Activated CD4-positive, alpha-beta T cell treated with anti-CD3 and anti-CD28 coated beads, Interleukin-10, Interleukin-2, amounts not matched to agents 100 ng/mL and 50 ng/mL, durations not matched to agents 16 hours and 8 hours (primary cell): ENCODE measurements around the gene ZNRF2.
A peak's percentile ranks its signal among the peaks of the same experiment; 100 is the strongest.
"Not testable (repeated sequence)": the region's sequence is repeated elsewhere in the genome, so short reads cannot be mapped to it uniquely, and the experiment has no call there.

Experiments
- DNase-seq: peaks from one replicate; pipeline ENCODE4 v3.0.0-alpha.2; 2020

Gene ZNRF2

DNA sequence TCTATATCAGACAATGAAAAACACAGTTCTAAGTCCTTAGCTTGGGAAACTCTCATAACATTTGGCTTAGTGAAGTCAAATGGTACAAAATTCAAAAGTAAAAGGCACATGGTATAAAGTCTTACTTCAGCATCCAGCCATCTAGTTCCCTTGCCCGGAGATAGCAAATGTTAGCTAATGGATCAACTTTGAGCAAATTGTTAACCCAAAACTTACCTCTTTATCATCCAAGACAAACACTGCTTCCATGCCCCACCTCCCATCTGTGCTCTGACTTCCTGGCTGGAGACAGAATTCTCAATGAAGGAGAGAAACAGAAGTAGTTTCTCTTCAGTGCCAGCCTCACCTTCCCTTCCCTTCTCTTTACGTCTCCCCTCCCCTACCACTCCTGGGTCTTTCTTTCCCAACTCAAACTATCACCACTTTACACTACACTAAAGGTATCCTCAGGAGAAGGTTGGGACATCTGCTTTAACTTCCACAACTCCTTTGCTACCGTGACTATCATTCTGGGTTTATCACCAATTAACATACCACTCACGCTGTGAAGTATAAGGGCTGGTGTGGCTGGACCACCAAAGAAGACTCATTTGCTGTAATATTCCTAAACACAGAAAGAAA, 21.2 kb upstream of the ZNRF2 start:
- no peak for DNase-seq

GRCh38 chr7:30264052-30264451, 20.3 kb upstream of the ZNRF2 start:
- DNase-seq, result no peak

- DNase-seq, result not testable (repeated sequence)
Observed at GRCh38 chr7:30265189-30265588, 19.2 kb upstream of the ZNRF2 start.

- DNase-seq, result no peak
Observed at GRCh38 chr7:30266686-30267085, 17.7 kb upstream of the ZNRF2 start.

DNA sequence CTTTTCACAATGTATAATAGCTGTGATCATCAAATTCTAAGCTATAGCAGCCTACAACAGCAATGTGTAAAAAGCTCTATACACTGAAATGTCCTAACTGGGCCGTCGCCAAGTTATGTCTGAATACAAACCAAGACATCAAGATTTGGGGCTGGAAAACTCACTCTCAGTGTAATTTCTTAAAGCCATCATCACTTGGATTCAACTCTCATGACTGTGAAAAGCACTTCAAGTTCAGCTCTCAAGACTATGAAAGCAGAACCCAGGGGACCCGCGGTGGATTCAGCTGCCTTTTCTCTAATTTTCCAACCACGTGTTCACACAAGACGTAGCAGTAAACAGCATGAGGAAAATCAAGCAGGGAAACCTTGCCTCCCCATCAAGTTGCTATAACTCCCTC, 15.8 kb upstream of the ZNRF2 start:
- DNase-seq, result no peak

GRCh38 chr7:30269490-30269889, 14.9 kb upstream of the ZNRF2 start:
- no peak for DNase-seq

DNA sequence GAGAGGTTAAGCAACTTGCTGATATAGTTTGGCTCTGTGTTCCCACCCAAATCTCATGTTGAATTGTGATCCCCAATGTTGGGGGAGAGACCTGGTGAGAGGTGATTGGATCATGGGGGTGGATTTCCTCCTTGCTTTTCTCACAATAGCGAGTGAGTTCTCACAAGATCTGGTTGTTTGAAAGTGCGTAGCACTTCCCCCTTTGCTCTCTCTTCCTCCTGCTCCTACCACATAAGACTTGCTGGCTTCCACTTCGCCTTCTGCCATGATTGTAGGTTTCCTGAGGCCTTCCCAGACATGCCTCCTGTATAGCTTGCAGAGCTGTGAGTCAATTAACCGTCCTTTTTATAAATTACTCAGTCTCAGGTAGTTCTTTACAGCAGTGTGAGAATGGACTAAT, 13.5 kb upstream of the ZNRF2 start:
- DNase-seq, result no peak

- DNase-seq, result no peak
Observed at GRCh38 chr7:30272126-30272525, 12.3 kb upstream of the ZNRF2 start.

- DNase-seq, result no peak
Observed at GRCh38 chr7:30273552-30273951, 10.8 kb upstream of the ZNRF2 start.

DNA sequence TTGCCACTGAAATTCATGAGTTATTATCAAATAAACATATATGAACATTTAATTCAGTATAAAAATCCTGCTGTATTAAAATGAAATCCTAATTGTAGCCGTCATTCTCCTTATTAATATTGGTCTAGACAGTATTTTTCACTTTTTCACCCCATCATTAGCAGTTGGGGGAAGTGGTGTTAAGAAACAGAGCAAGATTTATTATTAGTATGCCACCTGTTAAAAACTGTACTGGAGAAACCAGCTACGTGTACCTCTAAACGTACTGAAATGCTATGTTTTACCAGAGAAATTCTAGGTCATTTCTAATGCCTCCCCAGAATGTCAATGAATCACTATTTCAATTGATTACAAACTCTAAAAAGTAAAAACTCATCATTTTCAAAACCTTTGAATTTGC, 9.8 kb upstream of the ZNRF2 start:
- no peak for DNase-seq

GRCh38 chr7:30276203-30276900, 8.0 kb upstream of the ZNRF2 start:
- peak; percentile 59 for DNase-seq

DNA sequence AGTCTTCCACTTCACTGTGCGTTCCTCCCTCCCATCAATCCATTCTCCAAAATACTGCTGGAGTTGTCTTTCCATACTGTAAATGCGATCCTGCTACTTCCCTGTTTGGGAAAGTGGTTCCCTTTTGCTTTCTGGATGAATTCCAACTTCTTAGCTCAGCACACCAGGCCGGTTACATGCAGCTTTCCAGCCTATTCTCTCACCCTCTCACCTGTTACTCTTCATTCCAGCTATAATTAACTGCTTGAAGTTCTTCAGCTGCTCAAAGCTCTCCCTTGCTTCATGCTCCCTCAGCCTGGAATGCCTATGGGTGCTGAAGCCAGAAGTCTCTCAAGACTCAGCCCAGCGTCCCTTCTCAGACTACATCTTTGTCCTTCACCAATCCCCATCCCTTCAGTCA, 6.0 kb upstream of the ZNRF2 start:
- no peak for DNase-seq

DNA sequence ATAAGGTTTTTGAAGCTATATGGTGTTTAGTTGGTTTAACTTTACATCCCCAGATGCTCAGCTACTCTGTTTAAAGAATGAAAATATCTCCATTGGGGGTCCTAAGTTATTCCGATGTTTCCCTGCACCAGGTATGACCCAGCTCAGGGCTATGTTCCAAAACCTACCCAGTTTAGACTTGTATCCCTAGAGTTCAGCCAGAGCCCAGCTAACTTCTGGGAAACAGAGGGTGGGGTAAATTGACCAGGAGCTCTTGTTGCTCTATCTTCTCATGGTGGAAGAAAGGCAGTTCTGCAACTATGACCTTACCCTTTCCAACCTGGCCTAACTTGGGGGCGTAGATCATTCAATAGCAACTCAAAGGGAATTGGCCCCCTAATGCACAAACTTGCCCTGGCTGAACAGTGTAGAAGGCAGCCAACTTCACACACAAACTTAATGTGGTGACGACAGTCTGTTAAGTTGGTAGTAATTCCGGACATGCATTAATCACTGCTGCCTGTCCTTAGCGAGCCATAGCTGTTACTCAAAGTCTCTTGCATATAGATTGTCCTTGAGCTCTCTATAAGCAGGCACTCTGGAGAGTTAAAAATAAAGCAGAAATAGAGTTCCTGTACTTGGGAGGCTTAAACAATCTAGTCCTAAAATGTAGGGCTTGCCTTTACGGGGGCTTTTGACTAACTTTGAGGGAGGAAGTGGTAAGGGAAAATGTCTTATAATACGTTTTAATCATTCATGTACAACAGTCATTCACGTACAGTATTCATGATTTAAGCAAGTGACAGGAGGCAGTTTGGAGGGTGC, 5.3 kb upstream of the ZNRF2 start:
- DNase-seq, result no peak

- DNase-seq, result no peak
Observed at GRCh38 chr7:30279653-30279904, 4.8 kb upstream of the ZNRF2 start.

- no peak for DNase-seq
Observed at GRCh38 chr7:30280631-30281030, 3.8 kb upstream of the ZNRF2 start.

GRCh38 chr7:30281263-30281662, 3.1 kb upstream of the ZNRF2 start:
- DNase-seq, result no peak

DNA sequence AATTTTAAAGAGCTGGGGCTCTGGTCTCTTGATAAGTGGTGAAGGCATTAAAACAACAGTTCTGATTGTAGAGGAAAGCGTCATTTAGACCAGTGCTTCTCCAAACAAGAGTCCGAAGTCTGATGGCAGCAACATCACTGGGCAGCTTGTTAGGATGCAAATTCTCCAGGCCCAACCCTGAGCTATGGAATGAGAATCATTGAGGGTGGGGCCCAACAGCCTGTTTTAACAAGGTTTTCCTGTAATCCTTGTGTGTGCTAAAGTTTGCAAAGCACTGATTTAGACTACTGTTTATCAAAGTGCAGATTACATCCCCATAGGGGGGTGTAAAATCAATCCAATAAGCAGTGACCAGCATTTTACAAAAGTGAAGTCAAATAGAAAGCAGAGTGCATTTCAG, 2.6 kb upstream of the ZNRF2 start:
- no peak for DNase-seq

DNA sequence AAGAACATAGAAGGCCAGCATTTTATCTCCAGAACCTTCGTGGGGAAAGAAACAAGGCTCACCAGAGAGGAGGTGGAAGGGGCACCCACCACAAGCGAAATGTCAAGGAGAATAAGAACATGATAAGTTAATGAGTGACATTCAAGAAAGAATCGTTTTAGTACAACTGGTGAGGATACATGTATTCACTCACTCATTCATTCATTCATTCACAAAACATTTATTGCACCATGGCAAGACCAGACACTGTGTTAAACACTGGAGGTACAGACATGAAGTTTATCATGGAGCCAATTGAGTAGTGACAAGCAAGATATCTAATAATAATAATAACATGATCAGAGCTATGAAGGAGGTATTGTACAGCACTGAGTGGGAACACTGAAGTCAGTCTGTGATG, 1.7 kb upstream of the ZNRF2 start:
- DNase-seq, result no peak

DNA sequence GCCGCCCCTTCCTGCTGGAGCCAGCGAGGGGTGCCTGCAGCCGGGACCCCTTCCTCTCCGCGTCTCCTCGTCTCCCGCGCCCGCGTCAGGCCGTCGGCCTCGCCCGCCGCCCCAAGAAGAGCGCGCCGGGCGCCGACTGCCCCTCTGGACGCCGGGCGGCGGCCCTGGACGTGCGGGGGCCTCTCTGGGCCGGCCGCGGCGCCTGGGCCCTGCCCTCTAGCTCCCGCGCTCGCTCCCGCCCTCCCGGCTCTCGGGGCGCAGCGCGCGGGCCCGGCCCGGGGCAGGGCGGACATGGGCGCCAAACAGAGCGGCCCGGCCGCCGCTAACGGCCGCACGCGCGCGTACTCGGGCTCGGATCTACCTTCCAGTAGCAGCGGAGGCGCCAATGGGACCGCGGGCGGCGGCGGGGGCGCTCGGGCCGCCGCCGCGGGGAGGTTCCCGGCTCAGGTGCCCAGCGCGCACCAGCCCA, 704 bp downstream of the ZNRF2 start:
- peak; percentile 42 for DNase-seq

DNA sequence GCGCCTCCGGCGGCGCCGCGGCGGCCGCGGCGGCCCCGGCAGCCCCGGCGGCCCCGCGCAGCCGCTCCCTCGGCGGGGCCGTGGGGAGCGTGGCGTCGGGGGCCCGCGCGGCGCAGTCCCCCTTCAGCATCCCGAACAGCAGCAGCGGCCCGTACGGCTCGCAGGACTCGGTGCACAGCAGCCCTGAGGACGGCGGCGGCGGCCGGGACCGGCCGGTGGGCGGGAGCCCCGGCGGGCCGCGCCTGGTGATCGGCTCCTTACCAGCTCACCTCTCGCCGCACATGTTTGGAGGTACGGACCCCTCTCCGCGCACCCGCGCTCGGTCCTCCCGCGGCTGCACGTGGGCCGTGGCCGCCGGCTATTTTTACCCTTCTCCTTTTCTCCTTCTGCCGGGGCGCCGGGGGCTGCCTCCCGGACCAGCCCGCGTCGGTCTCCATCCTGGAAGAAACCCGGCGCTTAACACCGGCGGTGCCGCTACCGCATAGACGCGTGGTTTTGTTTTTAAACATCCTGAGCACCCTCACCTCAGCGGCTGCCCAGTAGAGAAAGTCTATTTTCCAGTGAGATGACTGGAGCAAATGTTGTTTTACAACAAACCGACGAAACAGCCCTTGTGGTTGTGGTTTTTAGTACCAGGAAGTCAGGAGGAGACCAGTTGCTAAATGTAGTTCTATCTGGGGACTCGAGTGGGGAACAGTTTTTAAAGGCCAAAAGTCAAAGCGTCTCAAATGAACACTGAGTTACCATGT, 1.3 kb downstream of the ZNRF2 start:
- DNase-seq, result peak; percentile 91

- DNase-seq, result no peak
Observed at GRCh38 chr7:30286749-30287148, 2.4 kb downstream of the ZNRF2 start.

DNA sequence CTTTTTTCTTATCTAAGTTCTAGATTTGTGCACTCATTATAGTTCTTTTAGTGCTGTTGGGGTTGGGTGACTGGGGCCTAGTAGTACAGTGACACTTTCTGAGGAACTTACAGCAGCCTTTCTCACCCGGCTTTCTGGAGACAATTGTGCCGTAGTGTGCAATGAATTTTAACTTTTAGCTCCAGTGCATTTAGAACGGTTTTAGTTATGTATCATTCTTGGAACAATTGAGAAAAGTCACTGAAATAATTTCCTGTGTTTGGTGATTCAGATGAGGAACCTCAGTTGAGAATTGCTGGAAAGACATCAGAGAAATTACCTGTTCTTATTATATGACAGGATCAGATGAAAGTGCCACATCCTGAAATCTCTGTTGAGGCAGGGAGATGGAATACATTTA, 3.2 kb downstream of the ZNRF2 start:
- DNase-seq, result peak; percentile 23

- DNase-seq, result not testable (repeated sequence)
Observed at GRCh38 chr7:30289634-30290033, 5.2 kb downstream of the ZNRF2 start.

- peak; percentile 39 for DNase-seq
Observed at GRCh38 chr7:30290317-30290716, 5.9 kb downstream of the ZNRF2 start.
